Measurements from ENCODE around the gene KEAP1. TPM values are rescaled to one million over a fixed set of nuclear protein-coding genes. Genes with fewer than 3 reads are reported as not detected.

Gene KEAP1
- total and polyA plus RNA-seq, 2 of the 8 experiments (the other 6 are each of a cell fraction or from before 2014, with no cell fraction given) = 80.6 to 106 TPM

DNA sequence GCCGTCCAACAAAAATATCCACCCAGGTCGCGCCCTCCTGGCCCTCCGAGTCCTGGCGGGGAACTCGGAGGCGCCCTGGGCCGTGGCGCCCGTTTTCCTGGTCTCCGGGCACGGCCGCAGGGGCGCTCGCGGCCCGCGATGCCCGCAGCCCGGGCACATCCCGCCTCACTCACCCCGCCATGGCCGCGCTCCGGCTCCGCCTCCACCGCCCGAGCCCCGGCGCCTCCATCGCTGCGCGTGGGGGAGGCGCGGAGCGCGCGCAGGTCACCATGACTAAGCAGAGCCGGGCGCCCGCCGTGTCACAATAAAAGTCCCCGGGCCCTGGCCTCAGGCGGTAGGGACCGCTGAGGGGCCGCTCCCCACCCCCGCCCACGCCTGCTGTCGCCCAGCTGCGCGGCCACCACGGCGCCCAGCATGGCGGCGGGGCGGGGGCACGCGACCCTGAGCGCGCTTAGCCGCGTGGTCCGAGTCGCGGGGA lies 593 bp downstream of the KEAP1 start (continued):
- TF ChIP-seq, protein P1, sequence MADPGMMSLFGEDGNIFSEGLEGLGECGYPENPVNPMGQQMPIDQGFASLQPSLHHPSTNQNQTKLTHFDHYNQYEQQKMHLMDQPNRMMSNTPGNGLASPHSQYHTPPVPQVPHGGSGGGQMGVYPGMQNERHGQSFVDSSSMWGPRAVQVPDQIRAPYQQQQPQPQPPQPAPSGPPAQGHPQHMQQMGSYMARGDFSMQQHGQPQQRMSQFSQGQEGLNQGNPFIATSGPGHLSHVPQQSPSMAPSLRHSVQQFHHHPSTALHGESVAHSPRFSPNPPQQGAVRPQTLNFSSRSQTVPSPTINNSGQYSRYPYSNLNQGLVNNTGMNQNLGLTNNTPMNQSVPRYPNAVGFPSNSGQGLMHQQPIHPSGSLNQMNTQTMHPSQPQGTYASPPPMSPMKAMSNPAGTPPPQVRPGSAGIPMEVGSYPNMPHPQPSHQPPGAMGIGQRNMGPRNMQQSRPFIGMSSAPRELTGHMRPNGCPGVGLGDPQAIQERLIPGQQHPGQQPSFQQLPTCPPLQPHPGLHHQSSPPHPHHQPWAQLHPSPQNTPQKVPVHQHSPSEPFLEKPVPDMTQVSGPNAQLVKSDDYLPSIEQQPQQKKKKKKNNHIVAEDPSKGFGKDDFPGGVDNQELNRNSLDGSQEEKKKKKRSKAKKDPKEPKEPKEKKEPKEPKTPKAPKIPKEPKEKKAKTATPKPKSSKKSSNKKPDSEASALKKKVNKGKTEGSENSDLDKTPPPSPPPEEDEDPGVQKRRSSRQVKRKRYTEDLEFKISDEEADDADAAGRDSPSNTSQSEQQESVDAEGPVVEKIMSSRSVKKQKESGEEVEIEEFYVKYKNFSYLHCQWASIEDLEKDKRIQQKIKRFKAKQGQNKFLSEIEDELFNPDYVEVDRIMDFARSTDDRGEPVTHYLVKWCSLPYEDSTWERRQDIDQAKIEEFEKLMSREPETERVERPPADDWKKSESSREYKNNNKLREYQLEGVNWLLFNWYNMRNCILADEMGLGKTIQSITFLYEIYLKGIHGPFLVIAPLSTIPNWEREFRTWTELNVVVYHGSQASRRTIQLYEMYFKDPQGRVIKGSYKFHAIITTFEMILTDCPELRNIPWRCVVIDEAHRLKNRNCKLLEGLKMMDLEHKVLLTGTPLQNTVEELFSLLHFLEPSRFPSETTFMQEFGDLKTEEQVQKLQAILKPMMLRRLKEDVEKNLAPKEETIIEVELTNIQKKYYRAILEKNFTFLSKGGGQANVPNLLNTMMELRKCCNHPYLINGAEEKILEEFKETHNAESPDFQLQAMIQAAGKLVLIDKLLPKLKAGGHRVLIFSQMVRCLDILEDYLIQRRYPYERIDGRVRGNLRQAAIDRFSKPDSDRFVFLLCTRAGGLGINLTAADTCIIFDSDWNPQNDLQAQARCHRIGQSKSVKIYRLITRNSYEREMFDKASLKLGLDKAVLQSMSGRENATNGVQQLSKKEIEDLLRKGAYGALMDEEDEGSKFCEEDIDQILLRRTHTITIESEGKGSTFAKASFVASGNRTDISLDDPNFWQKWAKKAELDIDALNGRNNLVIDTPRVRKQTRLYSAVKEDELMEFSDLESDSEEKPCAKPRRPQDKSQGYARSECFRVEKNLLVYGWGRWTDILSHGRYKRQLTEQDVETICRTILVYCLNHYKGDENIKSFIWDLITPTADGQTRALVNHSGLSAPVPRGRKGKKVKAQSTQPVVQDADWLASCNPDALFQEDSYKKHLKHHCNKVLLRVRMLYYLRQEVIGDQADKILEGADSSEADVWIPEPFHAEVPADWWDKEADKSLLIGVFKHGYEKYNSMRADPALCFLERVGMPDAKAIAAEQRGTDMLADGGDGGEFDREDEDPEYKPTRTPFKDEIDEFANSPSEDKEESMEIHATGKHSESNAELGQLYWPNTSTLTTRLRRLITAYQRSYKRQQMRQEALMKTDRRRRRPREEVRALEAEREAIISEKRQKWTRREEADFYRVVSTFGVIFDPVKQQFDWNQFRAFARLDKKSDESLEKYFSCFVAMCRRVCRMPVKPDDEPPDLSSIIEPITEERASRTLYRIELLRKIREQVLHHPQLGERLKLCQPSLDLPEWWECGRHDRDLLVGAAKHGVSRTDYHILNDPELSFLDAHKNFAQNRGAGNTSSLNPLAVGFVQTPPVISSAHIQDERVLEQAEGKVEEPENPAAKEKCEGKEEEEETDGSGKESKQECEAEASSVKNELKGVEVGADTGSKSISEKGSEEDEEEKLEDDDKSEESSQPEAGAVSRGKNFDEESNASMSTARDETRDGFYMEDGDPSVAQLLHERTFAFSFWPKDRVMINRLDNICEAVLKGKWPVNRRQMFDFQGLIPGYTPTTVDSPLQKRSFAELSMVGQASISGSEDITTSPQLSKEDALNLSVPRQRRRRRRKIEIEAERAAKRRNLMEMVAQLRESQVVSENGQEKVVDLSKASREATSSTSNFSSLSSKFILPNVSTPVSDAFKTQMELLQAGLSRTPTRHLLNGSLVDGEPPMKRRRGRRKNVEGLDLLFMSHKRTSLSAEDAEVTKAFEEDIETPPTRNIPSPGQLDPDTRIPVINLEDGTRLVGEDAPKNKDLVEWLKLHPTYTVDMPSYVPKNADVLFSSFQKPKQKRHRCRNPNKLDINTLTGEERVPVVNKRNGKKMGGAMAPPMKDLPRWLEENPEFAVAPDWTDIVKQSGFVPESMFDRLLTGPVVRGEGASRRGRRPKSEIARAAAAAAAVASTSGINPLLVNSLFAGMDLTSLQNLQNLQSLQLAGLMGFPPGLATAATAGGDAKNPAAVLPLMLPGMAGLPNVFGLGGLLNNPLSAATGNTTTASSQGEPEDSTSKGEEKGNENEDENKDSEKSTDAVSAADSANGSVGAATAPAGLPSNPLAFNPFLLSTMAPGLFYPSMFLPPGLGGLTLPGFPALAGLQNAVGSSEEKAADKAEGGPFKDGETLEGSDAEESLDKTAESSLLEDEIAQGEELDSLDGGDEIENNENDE (IDR thresholded peaks at IDR 0.05; ENCODE audit: insufficient replicate concordance, low read length) = no peak
- TF ChIP-seq SP4 (IDR thresholded peaks at IDR 0.05; ENCODE audit: low read length) (no peak), YY1 (IDR thresholded peaks at IDR 0.05; ENCODE audit: low read depth, low read length) (peak; percentile 90), JUND (IDR thresholded peaks at IDR 0.05; ENCODE audit: low read length) (0 out of 2 replicates have a peak, but pooled peaks have one; percentile 36), TAF1 (IDR thresholded peaks at IDR 0.05; ENCODE audit: low read depth, low read length) (peak; percentile 91), KDM1A (IDR thresholded peaks at IDR 0.05; ENCODE audit: borderline replicate concordance, low read length) (no peak; the same call in 1 of the 2 replicates), SRF (IDR thresholded peaks at IDR 0.05; ENCODE audit: low read depth, low read length) (no peak)

Data from H1 (cell line).